Activated T-cell treated with anti-CD3 and anti-CD28 coated beads, Interleukin-2, amount 50 U/mL, for 24 hours (primary cell): ENCODE results near the gene GBA2.

Source experiments
- DNase-seq: peaks from one replicate; pipeline ENCODE4 v3.0.0-alpha.2; 2020
- H3K27ac Mint-ChIP-seq: 2 replicates; pipeline ENCODE4 v1.8.0; 2020; ENCODE audit warnings: mild to moderate bottlenecking, mixed read lengths
- H3K27me3 Mint-ChIP-seq: 2 replicates; pipeline ENCODE4 v1.8.0; 2020; ENCODE audit warnings: mixed read lengths
- H3K36me3 Mint-ChIP-seq: 2 replicates; pipeline ENCODE4 v1.8.0; 2020; ENCODE audit warnings: low read depth, mixed read lengths
- H3K4me1 Mint-ChIP-seq: 2 replicates; pipeline ENCODE4 v1.8.0; 2020; ENCODE audit warnings: low read depth, mixed read lengths
- H3K4me3 Mint-ChIP-seq: 2 replicates; pipeline ENCODE4 v1.8.0; 2020; ENCODE audit warnings: mild to moderate bottlenecking, moderate library complexity, mixed read lengths
- H3K9me3 Mint-ChIP-seq: 2 replicates; pipeline ENCODE4 v1.8.0; 2020; ENCODE audit warnings: mixed read lengths

Gene GBA2

DNA sequence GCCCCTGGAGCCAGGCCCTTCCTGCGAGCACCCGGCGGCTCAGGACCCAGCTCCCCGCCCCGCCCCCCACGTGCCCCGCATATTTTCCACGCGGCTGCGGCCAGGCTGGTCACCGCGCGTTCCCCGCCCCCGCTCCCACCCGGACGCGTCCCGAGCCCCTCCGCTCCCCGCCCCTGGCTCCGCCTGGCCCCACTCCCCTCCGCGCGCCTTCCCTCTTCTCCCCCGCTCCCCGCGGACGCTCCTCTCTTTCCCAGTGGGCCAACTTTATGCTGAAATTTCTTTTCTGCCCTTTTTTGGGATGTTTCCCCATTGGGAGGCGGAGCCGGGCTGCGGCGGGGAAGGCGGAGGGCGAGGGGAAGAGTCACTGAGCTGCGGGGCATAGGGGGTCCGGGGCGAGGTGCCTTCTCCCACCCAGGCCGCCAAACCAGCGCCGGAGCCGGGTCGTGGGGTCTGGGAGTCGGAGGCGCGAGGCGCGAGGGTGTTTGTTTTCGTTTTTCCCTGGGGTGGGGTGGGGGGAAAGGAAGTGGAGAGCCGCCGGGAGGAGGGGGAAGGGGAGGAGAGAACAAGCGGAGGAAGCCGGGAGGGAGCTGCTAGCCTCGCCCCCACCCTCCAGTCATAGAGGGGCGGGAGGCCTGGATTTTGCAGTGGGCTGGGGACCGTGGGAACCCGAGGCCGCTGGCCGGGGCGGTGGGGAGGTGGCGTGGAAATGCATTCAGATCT lies 58.3 kb downstream of the GBA2 start:
- no peaks in the 10 kb centered on the region for H3K9me3 Mint-ChIP-seq
- H3K27me3 Mint-ChIP-seq = no peaks in the 10 kb centered on the region
- H3K4me3 Mint-ChIP-seq = peak overlapping the region; percentile 76
- peaks cover 29% of the 10 kb centered on the region for H3K4me1 Mint-ChIP-seq
- peak overlapping the region; percentile 79 for H3K27ac Mint-ChIP-seq
- peak; percentile 56 for DNase-seq
- peaks cover 2% of the 10 kb centered on the region for H3K36me3 Mint-ChIP-seq

- H3K27ac Mint-ChIP-seq = peak overlapping the region; percentile 50
- H3K36me3 Mint-ChIP-seq = peaks cover 2% of the 10 kb centered on the region
- H3K4me3 Mint-ChIP-seq = peak overlapping the region; percentile 76
- peak; percentile 53 for DNase-seq
- no peaks in the 10 kb centered on the region for H3K27me3 Mint-ChIP-seq
- H3K4me1 Mint-ChIP-seq = peaks cover 29% of the 10 kb centered on the region
- H3K9me3 Mint-ChIP-seq = no peaks in the 10 kb centered on the region
These were observed 58.8 kb downstream of the GBA2 start for GRCh38 chr9:35690294-35690613.

GRCh38 chr9:35689542-35690293 lies 59.3 kb downstream of the GBA2 start, which contains the start of gene TPM2:
TPM2 (minus strand) TSS chr9:35689925; CDS start chr9:35689817, 108 bp downstream.
- Mint-ChIP-seq H3K36me3 (no peaks in the 10 kb centered on the region), H3K27ac (peak within 1 kb of the TSS; percentile 79), H3K9me3 (no peaks in the 10 kb centered on the region), H3K27me3 (no peaks in the 10 kb centered on the region), H3K4me3 (peak within 1 kb of the TSS; percentile 76), H3K4me1 (peaks cover 29% of the 10 kb centered on the region)
- no peak for DNase-seq

- no peaks in the 10 kb centered on the region for H3K36me3 Mint-ChIP-seq
- peak overlapping the region; percentile 50 for H3K4me3 Mint-ChIP-seq
- H3K9me3 Mint-ChIP-seq = no peaks in the 10 kb centered on the region
- no peaks in the 10 kb centered on the region for H3K27me3 Mint-ChIP-seq
- peak overlapping the region; percentile 72 for H3K27ac Mint-ChIP-seq
- DNase-seq = peak; percentile 50
- peaks cover 29% of the 10 kb centered on the region for H3K4me1 Mint-ChIP-seq
These were observed 60.2 kb downstream of the GBA2 start for GRCh38 chr9:35688558-35689541.

DNA sequence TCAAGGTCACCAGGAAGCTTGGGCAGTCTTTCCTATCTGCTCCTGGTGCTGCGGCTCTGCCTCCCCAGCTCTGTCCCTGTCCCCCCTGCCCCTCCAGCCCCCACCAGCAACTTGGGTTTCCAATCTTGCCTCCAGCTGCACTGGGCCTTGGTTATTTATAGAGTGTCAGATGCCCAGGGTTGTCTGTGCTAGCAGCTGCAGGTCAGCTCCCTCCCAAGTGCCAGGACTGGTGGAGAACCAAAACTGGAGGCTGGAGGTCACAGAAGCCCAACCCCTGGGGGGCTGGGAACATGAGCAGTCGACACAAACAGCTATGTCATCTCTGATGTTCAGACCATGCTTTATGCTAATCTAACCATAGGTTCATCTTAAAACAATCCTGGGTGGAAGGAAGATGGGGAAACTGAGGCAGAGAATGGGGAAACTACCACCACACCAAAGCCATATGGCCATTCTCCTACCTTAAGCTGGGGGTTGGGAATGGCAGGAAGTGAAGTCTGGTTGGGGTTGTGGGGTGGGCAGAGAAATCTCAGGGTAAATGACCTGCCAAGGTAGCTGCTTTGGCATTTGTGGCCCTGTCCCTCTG lies 61.0 kb downstream of the GBA2 start:
- Mint-ChIP-seq H3K27ac (peak overlapping the region; percentile 14), H3K4me3 (no peak overlapping the region)

DNA sequence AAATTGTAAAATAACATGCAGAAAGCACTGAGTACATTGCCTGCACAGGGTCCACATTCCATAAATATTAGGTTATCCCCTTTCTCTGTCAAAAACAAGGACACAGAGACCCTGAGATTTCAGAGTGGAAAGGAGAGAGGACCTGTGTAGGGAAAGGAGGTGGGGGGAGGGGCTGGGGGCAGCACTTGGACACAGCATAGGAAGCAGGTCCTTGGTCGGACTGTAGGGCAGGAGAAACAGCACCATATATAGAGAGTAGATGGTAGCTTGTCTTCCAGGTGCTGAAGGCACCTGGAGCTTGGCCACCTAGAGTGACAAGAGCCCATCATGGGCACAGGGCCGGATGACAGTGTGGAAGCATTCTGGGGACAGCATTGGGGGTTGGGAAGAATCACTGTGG lies 61.7 kb downstream of the GBA2 start:
- H3K4me3 Mint-ChIP-seq = no peak overlapping the region
- no peak for DNase-seq
- H3K27me3 Mint-ChIP-seq = no peaks in the 10 kb centered on the region
- no peaks in the 10 kb centered on the region for H3K36me3 Mint-ChIP-seq
- peaks cover 29% of the 10 kb centered on the region for H3K4me1 Mint-ChIP-seq
- no peaks in the 10 kb centered on the region for H3K9me3 Mint-ChIP-seq
- H3K27ac Mint-ChIP-seq = no peak overlapping the region

More for the DNA sequence above, 61.0 kb downstream of the GBA2 start:
- Mint-ChIP-seq H3K36me3 (no peaks in the 10 kb centered on the region), H3K27me3 (no peaks in the 10 kb centered on the region), H3K4me1 (peaks cover 29% of the 10 kb centered on the region), H3K9me3 (no peaks in the 10 kb centered on the region)
- no peak for DNase-seq
